Naive thymus-derived CD8-positive, alpha-beta T cell (primary cell): Measurements from ENCODE around the gene MLLT6. TPM values are rescaled to one million over a fixed set of nuclear protein-coding genes. Genes with fewer than 3 reads are reported as not detected.

Experiments used
- ATAC-seq, 2 donors: fragments of 150-1000 bp; cut with Tn5 transposase in 1 of 2; sonication (Bioruptor Pico), chemical (Tn5 transposase) in 1 of 2; 1 replicate in 1 of 2; 2 replicates in 1 of 2; pipeline ENCODE4 v1.10.0; 2021; ENCODE audit warnings: mild to moderate bottlenecking in 2 of 2, moderate library complexity in 2 of 2
- POLR2A ChIA-PET: fragments of 350-600 bp; sonication (Branson Sonifier 250); formaldehyde crosslinking; loops from one replicate; lab custom pipeline; 2021; ENCODE audit warnings: antibody characterized with exemption; lab: Charles Lee
- DNase-seq, 10 donors: peaks; one replicate each; pipeline versions ENCODE4 v3.0.0 to v3.0.0-alpha.2; 2020 to 2022
- H3K27ac Mint-ChIP-seq, 10 donors: one replicate each; pipeline ENCODE4 v1.8.0; 2020 to 2022; ENCODE audit warnings: mild to moderate bottlenecking in 10 of 10, mixed read lengths in 10 of 10, moderate library complexity in 4 of 10, inconsistent platforms in 1 of 10
- H3K27me3 Mint-ChIP-seq, 5 donors: one replicate each; pipeline ENCODE4 v1.8.0; 2021 to 2022; ENCODE audit warnings: mixed read lengths in 5 of 5
- H3K36me3 Mint-ChIP-seq, 3 donors: one replicate each; pipeline ENCODE4 v1.8.0; 2020 to 2022; ENCODE audit warnings: mixed read lengths in 3 of 3, mild to moderate bottlenecking in 2 of 3, inconsistent platforms in 1 of 3
- H3K4me1 Mint-ChIP-seq, 4 donors: one replicate each; pipeline ENCODE4 v1.8.0; 2021 to 2022; ENCODE audit warnings: mixed read lengths in 4 of 4
- H3K4me3 Mint-ChIP-seq, 10 donors: one replicate each; pipeline ENCODE4 v1.8.0; 2020 to 2022; ENCODE audit warnings: mild to moderate bottlenecking in 10 of 10, mixed read lengths in 10 of 10, moderate library complexity in 6 of 10, inconsistent platforms in 1 of 10
- H3K9me3 Mint-ChIP-seq, 9 donors: one replicate each; pipeline ENCODE4 v1.8.0; 2020 to 2022; ENCODE audit warnings: mixed read lengths in 9 of 9, mild to moderate bottlenecking in 3 of 9, inconsistent platforms in 1 of 9, moderate library complexity in 1 of 9
- polyA plus RNA-seq, 3 donors: library from polyadenylated mRNA; unstranded; fragments of 300-500 nt; fragmentation: Illumina TruSeq; gene quantifications; one replicate each; pipeline ENCODE4 v1.2.3, GENCODE V29; 2021
- total RNA-seq, 8 experiments: library from RNA in 2 of 8; stranded (reverse) in 2 of 8; gene quantifications; one replicate each; pipeline ENCODE4 v1.2.3 and lab custom pipeline; 2021 to 2026

MLLT6 gene
- total and polyA plus RNA-seq, 5 experiments from 2014 or later: 5.5 to 489 (median 11.9) TPM

GRCh38 chr17:38703742-38704605, 1.1 kb upstream of the MLLT6 start:
- Mint-ChIP-seq H3K9me3 (no peaks in the 10 kb centered on the region), H3K27me3 (peaks cover 0 to 2% (median 0%) of the 10 kb centered on the region in 5 donors), H3K4me1 (peaks cover 36 to 53% (median 52%) of the 10 kb centered on the region in 4 donors), H3K36me3 (peaks cover 0 to 16% (median 0%) of the 10 kb centered on the region in 3 donors), H3K27ac (peak overlapping the region; percentile 92 to 99 (median 97)), H3K4me3 (peak overlapping the region; percentile 92 to 99 (median 98))
- POLR2A ChIA-PET: interaction anchor here (0.8 to 22.8 kb wide), 16 partner anchors 9 to 496 kb away, joined by 3 to 395 read pairs (median 9); partner anchors contain the start of genes CISD3, EPOP, LASP1 and PIP4K2B
- ATAC-seq: peak; percentile 5 to 21
- DNase-seq: peak; percentile 56 to 87 (median 62)

GRCh38 chr17:38705523-38705802, 390 bp downstream of the MLLT6 start:
- POLR2A ChIA-PET: interaction anchor here (0.6 to 22.8 kb wide), 17 partner anchors 10 to 756 kb away, joined by 3 to 395 read pairs (median 6); partner anchors contain the start of genes CDK12, CISD3, EPOP and LASP1
- H3K27me3 Mint-ChIP-seq: no peaks in the 10 kb centered on the region
- H3K36me3 Mint-ChIP-seq: peaks cover 0 to 30% (median 6%) of the 10 kb centered on the region in 3 donors
- H3K4me3 Mint-ChIP-seq: peak overlapping the region in 9 of 10 donors; percentile 30 to 98 (median 94)
- no peaks in the 10 kb centered on the region for H3K9me3 Mint-ChIP-seq
- peaks cover 39 to 67% (median 59%) of the 10 kb centered on the region in 4 donors for H3K4me1 Mint-ChIP-seq
- H3K27ac Mint-ChIP-seq: peak overlapping the region in 3 of 10 donors; percentile 60 to 93 (median 70)
- ATAC-seq (peak in 1 of 2 donors; percentile 1), DNase-seq (peak in 1 of 10 donors; percentile 47)

- Mint-ChIP-seq H3K9me3 (no peaks in the 10 kb centered on the region), H3K4me3 (peak overlapping the region; percentile 92 to 98 (median 96)), H3K36me3 (peaks cover 0 to 35% (median 6%) of the 10 kb centered on the region in 3 donors), H3K4me1 (peaks cover 43 to 72% (median 62%) of the 10 kb centered on the region in 4 donors), H3K27me3 (no peaks in the 10 kb centered on the region), H3K27ac (peak overlapping the region; percentile 67 to 95 (median 92))
- POLR2A ChIA-PET: interaction anchor here (0.6 to 22.8 kb wide), 12 partner anchors 8 to 755 kb away, joined by 3 to 395 read pairs (median 11); partner anchors contain the start of genes CDK12, CISD3, EPOP and PIP4K2B
- ATAC-seq (no peak), DNase-seq (peak in 3 of 10 donors; percentile 25 to 38 (median 33))
Measured at GRCh38 chr17:38705803-38706504, 881 bp downstream of the MLLT6 start.

- Mint-ChIP-seq H3K4me1 (peaks cover 43 to 72% (median 59%) of the 10 kb centered on the region in 4 donors), H3K9me3 (no peaks in the 10 kb centered on the region), H3K27me3 (no peaks in the 10 kb centered on the region), H3K36me3 (peaks cover 0 to 42% (median 8%) of the 10 kb centered on the region in 3 donors), H3K4me3 (peak overlapping the region; percentile 92 to 98 (median 96)), H3K27ac (peak overlapping the region; percentile 67 to 95 (median 92))
- ATAC-seq (peak in 1 of 2 donors; percentile 11), DNase-seq (peak in 6 of 10 donors; percentile 30 to 68 (median 38))
- POLR2A ChIA-PET: interaction anchor here (0.8 to 22.8 kb wide), 9 partner anchors 9 to 148 kb away, joined by 3 to 395 read pairs (median 11); partner anchors contain the start of genes CISD3, EPOP and RPL23
Measured at GRCh38 chr17:38706505-38707216, 1.6 kb downstream of the MLLT6 start.

- Mint-ChIP-seq H3K27ac (peak overlapping the region; percentile 53 to 95 (median 88)), H3K4me3 (peak overlapping the region; percentile 26 to 98 (median 94)), H3K4me1 (peaks cover 42 to 71% (median 59%) of the 10 kb centered on the region in 4 donors), H3K27me3 (no peaks in the 10 kb centered on the region), H3K36me3 (peaks cover 0 to 50% (median 9%) of the 10 kb centered on the region in 3 donors), H3K9me3 (no peaks in the 10 kb centered on the region)
- ATAC-seq (no peak), DNase-seq (no peak)
- POLR2A ChIA-PET: interaction anchor here (1.3 to 22.8 kb wide), 6 partner anchors 8 to 146 kb away, joined by 7 to 395 read pairs (median 47); partner anchors contain the start of genes CISD3, EPOP and RPL23
Measured at GRCh38 chr17:38707678-38708351, 2.7 kb downstream of the MLLT6 start.

- POLR2A ChIA-PET: interaction anchor here (0.6 to 22.8 kb wide), 2 partner anchors 14 to 265 kb away, joined by 4 to 395 read pairs; no protein-coding TSS in a partner anchor
- Mint-ChIP-seq H3K9me3 (no peaks in the 10 kb centered on the region), H3K36me3 (peaks cover 0 to 59% (median 12%) of the 10 kb centered on the region in 3 donors), H3K27me3 (no peaks in the 10 kb centered on the region), H3K4me1 (peaks cover 40 to 60% (median 50%) of the 10 kb centered on the region in 4 donors), H3K27ac (peak overlapping the region; percentile 38 to 86 (median 73)), H3K4me3 (peak overlapping the region in 1 of 10 donors; percentile 64)
- DNase-seq: no peak
- ATAC-seq: no peak
Measured at GRCh38 chr17:38709104-38709820, 4.2 kb downstream of the MLLT6 start.

GRCh38 chr17:38709864-38710603, 5.0 kb downstream of the MLLT6 start:
- POLR2A ChIA-PET: interaction anchor here (0.6 to 22.8 kb wide), 3 partner anchors 8 to 264 kb away, joined by 4 to 395 read pairs (median 5); no protein-coding TSS in a partner anchor
- Mint-ChIP-seq H3K36me3 (peaks cover 0 to 67% (median 12%) of the 10 kb centered on the region in 3 donors), H3K4me3 (peak overlapping the region in 2 of 10 donors; percentile 8 to 56)

GRCh38 chr17:38710604-38710962, 5.5 kb downstream of the MLLT6 start:
- peak overlapping the region in 9 of 10 donors; percentile 35 to 86 (median 71) for H3K27ac Mint-ChIP-seq
- no peak for ATAC-seq
- POLR2A ChIA-PET: interaction anchor here (1.1 to 22.8 kb wide), 2 partner anchors 8 to 13 kb away, joined by 5 to 395 read pairs; no protein-coding TSS in a partner anchor
- DNase-seq: no peak
- peak overlapping the region in 1 of 10 donors; percentile 56 for H3K4me3 Mint-ChIP-seq
- H3K4me1 Mint-ChIP-seq: peaks cover 40 to 59% (median 51%) of the 10 kb centered on the region in 4 donors
- H3K9me3 Mint-ChIP-seq: no peaks in the 10 kb centered on the region
- H3K27me3 Mint-ChIP-seq: no peaks in the 10 kb centered on the region
- peaks cover 0 to 72% (median 12%) of the 10 kb centered on the region in 3 donors for H3K36me3 Mint-ChIP-seq

More at GRCh38 chr17:38709864-38710603, 5.0 kb downstream of the MLLT6 start:
- Mint-ChIP-seq H3K4me1 (peaks cover 40 to 58% (median 49%) of the 10 kb centered on the region in 4 donors), H3K9me3 (no peaks in the 10 kb centered on the region), H3K27me3 (no peaks in the 10 kb centered on the region), H3K27ac (peak overlapping the region; percentile 50 to 86 (median 72))
- ATAC-seq (no peak), DNase-seq (no peak)

GRCh38 chr17:38710985-38711384, 5.9 kb downstream of the MLLT6 start:
- Mint-ChIP-seq H3K36me3 (peaks cover 0 to 76% (median 12%) of the 10 kb centered on the region in 3 donors), H3K27me3 (no peaks in the 10 kb centered on the region), H3K9me3 (no peaks in the 10 kb centered on the region), H3K27ac (peak overlapping the region; percentile 0 to 73 (median 58)), H3K4me1 (peaks cover 41 to 59% (median 50%) of the 10 kb centered on the region in 4 donors), H3K4me3 (no peak overlapping the region)
- ATAC-seq: no peak
- no peak for DNase-seq
- POLR2A ChIA-PET: interaction anchor here (1.1 to 22.8 kb wide), 2 partner anchors 9 to 13 kb away, joined by 5 to 395 read pairs; no protein-coding TSS in a partner anchor
